NCI-H69 (cell line): ENCODE measurements around the gene SPRED2.
A peak's percentile ranks its signal among the peaks of the same experiment; 100 is the strongest.

ENCODE experiments used
- DNase-seq: peaks from one replicate; lab custom pipeline; 2025; lab: John Stamatoyannopoulos, UW

Gene SPRED2

DNA sequence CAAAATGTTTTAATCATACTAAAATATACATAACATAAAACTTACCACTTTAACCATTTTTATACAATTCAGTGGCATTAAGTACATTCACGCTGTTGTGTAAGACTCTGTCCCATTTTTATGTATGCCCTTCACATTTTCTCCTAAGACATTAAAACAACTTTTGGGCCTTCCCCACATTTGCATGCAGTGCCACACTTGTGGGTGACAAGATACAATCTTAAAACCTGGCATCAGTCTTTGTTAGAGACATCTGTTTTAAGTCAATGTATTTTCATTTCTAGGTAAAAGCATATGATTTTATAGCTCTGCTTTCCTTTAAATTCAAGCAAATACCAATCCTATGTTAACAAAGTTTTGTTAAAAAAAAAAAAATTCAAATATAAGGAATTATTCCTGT lies 17.3 kb downstream of the SPRED2 start:
- no peak for DNase-seq

DNA sequence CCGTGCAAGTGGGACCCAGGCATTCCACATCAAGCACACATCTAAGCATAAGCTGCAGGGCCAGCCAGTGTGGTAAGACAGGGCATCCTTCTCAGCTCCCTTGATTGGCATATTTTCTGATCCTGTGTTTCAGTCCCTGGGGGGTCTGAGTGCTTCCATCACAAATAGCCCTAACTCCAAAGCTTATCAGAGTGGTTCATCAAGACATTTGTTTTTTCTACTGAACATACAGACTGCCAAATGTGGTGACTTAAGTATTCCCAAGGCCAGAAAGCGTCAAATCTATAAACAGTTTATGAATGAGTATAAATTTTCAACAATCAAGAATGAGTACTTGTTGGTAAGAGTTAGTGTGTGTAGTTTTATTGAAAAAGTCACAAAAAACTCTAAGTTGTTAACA lies 18.8 kb downstream of the SPRED2 start:
- DNase-seq = no peak

DNA sequence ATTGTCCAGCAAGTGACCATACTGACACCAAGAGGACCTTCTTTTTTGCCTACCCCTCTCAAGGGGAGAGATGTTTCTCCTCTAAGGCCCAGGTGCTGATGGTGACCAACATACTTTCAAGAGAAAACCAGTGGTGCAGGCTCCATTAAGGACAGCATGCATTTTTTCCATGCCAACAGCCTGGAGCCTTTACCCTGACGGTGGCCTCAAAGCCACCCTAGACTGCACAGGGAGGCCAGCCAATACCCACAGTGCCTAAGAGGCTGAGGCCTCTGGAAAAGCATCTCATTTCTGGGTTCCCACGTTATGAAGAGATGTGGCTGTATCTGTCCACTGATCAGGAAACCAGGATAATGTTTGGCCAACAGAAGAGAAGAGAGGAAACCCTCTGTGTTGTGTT lies 19.3 kb downstream of the SPRED2 start:
- no peak for DNase-seq

DNA sequence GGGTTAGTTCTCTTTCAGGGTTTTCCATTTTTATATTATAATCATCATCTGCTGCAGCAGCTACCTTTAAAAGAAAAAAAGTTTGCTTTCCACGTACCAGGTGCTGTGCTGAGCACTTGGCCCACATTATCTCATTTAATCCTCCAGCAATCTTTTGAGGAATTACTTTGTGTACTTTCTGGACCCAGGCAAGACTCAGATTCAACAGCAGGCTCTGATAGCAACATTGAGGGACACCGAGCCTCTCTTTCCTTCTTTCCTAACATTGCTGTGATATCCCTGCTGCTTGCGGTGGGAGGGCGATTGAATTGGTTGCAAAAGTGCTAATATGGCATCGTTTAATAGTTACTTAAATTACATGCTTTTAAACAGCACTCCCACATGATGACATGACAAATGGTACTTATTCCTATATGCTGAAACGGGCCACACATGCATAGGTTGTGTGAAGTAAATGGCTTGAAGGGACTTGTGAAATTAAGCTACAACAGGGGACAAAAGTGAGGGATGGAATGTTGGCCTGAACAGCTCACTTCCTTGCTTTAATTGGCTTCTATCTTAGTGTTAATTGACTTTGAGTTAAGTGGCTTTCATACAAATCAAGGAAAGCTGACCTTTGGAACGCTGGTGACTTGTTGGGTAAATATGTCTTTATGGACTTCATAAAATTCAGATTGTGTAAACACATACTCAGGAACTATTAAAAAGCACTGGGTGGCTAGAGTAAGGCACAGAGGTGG lies 21.2 kb downstream of the SPRED2 start:
- peak; percentile 72 for DNase-seq

DNA sequence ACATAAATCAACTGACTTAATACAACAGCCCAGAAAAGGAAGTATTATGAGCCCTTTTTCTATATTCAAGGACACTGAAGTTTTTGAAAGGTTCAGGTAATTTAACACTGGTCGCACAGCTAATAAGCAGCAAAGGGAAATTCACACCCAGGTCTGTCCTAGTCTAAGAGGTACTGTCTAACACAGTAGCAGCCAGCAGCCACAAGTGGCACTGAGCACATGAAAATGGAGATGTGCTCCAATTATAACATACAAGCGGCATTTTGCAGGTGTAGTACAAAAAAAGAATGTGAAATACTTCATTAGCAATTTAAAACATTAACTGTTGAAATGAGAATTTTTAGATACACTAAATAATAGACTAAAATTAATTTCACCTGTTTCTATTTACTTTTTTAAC lies 23.4 kb downstream of the SPRED2 start:
- no peak for DNase-seq

DNA sequence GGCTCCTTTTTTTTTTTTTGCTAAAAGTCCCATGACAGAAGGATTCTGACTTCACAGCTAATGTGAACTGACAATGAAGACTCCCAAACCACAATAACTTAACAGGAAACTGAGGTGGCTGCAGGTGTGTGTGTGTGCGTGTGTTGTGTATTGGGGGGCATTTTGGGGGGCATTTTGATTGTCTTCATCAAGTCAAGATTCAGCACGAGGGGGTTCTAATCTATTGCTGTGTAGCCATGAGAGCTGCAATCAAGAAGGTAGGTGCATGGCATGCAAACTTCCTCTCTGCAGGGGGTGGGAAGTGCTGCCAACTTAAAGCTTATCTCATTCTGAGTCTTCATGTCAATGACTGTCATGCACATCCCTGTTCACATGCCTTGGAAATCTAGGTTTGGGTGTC lies 25.2 kb downstream of the SPRED2 start:
- no peak for DNase-seq

DNA sequence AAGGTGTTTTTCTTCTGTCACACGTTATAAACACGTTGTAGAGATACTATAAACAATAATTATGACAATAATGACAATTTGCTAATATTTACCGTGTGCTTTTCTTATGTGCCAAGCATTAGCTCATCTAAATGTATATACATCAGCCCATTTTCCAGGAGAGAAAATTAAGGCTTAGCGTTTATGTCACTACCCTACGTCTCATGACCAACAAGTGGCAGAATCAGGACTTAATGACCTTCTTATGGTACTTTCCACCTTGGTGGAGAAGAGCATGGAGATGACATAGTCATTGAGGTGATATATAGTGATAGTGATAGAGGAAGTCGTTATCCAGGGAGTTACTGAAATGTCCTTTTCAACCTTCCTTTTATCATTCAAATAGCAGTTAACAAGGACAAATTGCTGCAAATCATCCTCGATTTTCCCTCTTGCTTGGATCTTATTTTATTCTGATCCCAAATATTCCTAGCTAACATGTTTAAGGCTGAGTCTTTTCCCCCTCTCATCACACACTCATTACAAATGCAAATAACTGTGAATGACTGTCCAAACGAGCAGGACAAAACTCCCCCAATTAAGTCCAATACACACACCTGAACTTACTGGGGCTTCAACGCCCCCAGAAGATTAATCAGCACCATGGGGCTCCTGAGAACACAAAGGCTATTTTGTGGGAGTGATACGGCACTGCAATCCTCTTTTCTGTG lies 27.3 kb downstream of the SPRED2 start:
- peak; percentile 32 for DNase-seq

DNA sequence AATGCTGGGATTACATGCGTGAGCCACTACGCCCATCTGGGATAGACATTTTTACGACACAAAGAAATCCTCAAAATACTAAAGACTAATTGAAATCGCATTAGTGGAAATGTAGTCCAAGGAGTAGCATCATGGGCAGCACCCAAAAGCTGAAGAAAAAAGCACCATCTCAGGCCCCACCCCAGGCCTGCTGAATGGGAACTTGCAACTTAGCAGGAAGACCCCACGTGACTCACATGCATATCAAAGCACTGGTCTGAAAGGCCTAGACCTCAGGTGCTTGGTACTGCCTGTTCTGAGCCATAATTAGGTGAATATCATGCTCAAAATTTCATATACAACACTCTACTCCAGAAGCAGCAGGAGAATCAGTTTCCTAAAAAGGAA lies 28.9 kb downstream of the SPRED2 start:
- DNase-seq = no peak

DNA sequence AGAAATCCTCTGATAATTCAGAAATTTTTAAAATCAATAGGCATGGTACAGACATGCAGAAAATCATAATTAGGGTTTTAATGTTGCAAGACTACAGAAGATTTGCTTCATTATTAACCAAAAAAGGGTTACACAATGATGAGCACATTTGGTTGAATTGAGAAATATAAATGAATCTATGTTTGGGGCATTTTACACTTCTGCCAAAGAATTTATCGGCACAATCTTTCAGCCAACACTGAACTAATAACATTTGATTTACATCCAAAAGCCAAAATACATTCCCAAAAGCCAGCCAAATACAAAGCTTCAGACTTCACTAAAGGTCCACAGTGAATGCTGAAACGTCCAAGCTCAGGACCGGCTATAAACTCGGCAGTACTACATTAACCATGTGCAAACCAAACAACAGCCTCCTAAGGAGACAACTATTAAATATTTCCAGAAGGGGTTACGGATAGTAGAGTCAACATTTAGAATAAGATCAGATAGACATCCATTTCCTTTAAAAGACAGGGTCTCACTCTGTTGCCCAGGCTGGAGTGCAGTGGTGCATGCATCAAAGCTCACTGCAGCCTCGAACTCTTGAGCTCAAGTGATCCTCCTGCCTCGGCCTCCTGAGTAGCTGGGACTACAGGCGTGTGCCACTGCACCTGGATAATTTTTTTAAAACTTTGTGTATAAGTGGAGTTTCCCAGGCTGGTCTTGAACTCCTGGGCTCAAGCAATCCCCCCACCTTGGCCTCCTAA lies 29.4 kb downstream of the SPRED2 start:
- no peak for DNase-seq

DNA sequence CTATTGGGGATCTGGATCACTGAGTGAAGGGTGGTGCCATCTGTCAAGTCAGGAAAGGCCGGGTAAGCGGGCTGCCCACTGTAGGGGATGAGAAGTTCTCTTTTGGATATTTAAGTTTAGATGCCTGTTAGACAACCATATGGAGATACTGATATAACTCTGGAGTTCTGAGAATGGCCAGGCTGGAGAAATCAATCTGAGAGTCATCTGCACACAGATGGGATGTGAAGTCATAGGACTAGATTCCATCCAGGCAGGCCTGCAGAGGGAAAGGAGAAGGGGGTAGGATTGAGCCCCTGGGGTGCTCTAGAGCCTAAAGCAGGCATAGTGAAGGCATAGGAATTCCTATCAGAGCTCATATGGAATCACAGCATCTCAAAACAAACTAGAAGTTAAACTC lies 30.1 kb downstream of the SPRED2 start:
- DNase-seq = no peak

DNA sequence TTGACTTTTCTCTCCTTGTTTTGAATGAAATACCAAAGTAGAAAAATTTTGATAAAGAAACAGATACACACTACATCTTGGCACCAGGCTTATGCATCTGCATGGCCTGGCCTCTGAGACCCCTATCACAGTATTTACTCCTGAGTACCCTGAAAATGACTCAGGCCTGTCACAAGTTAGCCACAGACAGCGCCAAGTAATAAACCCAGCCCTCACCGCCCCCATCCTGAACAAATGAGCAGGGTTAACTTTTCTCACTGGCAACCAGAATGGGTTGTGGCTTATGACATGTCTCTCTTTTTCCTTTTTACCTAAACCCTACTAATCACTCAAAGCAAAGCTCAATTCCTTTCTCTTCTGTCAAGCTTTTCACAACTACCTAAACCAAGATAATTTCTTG lies 35.3 kb downstream of the SPRED2 start:
- no peak for DNase-seq

DNA sequence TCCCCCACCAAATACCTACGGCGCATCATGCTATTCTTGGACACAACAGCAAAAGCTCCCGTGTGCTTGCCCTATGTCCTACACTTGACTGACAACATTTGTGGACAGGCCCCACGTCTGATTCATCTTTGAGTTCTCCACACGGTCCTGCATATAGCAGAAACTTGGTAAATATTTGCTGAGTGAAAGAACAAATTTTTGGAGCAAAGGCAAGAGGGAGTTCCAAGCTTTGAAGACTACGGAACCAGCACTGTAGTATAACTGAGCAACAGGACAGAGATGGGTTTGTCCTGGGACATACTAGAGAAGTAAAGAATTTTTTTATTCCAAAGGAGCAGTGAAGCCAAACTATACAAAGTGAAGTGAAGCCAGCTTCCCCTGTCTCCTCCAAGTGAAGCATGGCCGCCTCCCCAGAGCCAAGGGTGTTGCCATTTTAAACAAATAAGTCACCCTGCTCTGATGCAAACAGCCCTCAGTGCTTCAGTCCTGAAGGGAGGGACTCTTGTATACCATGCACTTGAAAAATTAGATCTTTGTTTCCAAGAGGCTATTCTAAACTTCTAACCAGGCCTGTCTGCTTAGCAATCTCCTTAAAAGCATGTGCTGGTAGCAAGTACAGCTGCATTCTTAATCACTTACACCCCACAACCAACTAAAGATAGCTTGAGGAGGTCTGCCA lies 35.9 kb downstream of the SPRED2 start:
- DNase-seq = peak; percentile 2

DNA sequence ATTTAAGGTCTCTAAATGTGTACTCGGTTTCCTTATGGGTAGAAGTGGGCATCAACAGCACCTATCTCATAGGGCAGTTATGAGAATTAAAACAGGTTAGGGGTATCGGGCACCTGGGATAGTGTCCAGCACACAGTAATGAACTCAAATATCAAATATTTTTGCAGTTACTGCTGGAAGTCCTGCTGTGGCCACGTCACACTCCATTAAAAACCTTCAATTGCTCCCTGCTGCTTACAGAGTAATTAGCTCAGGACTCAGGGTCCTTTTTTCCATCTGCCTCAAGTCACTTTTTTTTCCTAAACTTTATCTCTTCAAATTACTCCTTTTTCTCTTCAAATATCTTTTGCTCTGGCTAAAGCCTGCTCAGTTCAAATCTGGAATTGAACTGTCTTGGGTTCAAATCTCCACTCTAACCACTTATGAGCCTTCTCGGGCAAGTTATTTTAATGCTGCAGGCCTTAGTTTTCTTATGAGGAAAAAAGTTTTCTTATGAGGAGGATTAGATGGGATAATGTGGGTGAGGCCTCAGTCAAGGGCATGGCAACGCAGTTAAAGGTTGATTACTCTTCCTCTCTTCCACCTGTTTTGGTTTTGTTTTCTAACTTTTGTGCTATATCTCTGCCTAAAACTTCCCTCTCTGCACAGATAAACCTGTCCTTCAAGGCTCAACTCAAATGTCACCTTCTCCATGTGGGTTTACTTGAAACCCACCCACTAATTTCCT lies 36.6 kb downstream of the SPRED2 start:
- DNase-seq = peak; percentile 67

DNA sequence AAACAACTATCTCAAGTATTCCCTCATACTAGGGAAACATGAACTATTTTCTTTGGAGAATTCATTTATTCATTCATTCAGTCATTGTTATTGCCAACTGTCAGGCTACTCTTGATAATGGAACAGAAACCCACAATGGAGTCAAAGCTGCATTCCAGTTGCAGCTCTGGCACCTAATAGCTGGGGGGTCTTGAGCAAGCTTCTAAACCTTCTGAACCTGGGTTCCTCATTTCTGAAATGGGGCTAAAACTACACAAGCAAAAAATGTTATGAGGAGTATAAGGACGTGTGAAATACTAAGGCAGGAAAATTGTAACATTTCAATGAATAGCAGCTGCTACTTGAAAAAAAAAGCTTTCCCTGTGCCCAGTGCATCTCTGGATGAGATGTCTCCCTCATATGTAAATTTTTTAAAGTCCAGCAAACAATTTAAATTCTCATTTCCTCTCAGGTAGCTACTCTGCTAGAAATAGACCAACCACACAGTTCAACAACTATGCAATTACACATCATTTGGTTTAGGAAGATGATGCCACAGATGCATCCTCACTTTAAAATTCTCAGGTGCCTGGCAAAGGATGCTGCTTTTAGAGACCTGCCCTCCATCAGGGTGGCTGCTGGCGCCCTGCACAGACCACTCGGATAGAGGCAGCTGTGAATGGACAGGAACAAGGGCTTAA lies 38.5 kb downstream of the SPRED2 start:
- no peak for DNase-seq

DNA sequence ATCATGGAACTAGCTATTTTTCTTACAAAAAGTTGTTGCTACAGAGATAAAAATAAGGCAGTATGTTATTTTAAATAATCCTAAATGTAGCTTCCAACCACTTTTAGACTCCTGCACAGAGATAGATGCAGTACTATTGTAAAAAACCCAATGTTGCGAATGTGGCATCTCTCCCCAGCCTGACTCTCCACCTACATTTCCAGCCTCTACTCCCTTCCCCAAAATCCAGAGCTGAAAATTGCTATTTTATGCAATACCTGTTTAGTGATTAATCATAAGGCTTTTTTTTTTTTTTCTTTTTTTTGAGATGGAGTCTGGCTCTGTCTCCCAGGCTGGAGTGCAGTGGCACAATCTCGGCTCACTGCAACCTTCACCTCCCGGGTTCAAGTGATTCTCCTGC lies 39.4 kb downstream of the SPRED2 start:
- no peak for DNase-seq

DNA sequence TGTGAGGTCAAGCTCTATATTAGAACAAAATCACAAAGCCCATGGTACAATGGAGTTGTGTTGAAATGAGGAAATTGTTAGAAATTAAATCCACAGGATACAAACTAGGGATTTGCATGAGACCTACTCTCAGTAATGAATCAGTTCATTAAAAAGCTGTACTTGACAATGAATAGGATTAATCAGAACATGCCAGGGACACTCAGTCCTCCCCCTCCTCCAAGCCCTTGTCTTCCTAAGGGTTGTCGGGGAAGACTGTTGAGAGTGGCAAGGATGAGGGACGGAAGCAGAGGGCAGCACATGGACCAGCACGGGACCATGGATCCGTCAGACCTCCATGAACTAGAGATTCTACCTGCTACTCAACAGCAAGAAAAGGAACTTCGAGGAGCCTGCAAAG lies 39.8 kb downstream of the SPRED2 start:
- no peak for DNase-seq

DNA sequence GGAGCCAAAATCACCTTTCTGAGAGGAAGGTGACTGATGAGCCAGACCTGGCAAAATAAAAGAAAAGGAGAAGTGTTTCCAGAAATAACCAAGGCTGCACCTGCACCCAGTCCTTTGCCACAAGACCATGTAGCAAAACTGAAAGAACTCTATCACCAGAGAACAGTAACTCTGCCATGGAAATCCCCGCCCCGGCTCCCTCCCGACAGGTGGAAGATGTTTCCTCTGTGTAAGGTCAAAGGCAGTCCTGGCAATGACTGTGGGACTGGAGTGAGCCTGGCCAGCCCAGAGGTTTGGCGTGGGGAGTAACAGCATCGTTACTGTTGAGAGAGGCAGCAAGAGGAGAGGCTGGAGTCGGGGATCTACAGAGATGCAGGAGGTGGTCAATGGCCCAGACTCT lies 42.3 kb downstream of the SPRED2 start:
- DNase-seq = no peak

DNA sequence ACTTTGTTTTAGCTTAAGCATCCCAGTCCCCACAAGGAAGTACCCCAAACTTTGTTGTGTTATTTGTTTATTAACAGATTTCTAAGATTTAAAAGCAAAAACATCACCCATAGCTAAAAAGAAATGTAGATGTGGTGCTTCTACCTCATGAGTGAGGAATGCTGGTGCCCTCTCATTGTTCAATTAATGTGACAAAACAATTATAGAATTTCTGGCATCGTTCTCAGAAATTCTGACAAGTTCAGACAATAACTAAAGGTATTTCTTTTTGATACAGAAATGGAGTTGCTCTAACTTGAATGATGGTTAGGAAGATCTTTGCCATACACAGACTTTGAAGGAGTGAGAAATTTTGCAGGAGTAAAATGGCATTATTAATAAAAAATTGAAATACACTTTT lies 42.9 kb downstream of the SPRED2 start:
- DNase-seq = no peak

DNA sequence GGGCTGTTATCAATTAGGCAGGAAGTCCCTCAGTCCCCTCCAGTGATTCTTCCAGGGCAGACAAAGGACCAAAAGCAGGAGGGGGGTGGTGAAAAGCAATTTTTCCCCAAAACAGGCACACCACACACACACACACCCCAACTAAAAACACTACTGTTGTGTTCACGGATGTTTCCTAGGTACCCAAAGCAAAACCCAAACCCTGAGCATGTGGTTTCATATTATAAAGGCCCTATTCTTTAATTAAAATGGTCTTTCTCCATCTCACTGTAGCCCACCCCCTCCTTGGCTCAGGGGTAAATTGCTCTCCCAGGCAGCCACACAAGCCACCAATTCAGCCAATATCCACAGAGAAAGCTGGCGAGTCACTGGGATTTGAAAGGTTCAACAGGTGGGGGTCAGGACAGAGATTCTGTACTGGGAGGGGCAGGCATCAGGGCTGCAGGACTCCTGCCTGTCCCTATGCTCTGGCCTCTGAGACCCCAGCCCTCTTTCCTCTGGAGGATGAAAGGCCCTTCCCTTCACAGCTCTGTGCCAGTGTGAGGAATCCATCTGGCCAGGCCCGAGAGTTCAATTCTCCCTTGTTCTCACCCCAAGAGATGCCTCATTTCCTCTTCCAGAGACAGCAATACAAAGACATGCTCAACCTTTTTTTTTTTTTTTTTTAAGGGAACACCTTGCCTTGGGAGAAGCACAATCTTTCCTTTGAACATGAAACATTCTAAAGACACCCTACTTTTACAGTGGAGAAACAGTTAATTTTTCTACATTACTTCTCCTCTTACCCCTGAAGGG lies 43.6 kb downstream of the SPRED2 start:
- DNase-seq = no peak

DNA sequence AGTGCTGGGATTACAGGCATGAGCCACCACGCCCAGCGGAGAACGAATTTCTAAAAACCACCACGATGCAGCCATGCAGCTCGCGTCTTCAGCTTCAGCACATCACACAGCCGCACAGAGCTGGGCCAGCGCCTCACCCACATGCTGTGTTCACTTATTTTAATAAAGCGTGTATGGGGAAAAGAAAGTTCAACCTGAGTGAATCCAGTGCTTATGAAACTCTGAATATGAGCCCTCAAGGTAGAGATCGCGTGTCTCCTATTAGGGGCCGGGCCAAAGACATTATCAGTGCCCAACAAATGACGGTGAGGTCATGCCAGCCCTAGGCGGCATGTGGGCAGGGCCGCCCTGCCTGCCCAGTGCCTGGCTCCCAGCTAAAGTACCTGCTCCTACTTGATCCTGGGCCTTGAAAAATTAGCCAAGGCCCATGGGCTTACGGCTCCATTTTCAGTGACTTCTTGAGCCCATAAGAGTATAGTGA lies 44.3 kb downstream of the SPRED2 start:
- DNase-seq = no peak
